Liver (tissue), 9 donors: ENCODE results near the gene COX7A2. TPM values are rescaled to one million over a fixed set of nuclear protein-coding genes. Genes with fewer than 3 reads are reported as not detected.

Source experiments
- DNase-seq: peaks from one replicate; pipeline ENCODE4 v3.0.0-alpha.2; 2017; ENCODE audit warnings: low spot score
- H3K27ac ChIP-seq, 2 donors: one replicate each; pipeline ENCODE4 v1.7.0; 2013; ENCODE audit warnings: inconsistent platforms in 2 of 2, low read length in 2 of 2, control low read depth in 1 of 2, low read depth in 1 of 2, mild to moderate bottlenecking in 1 of 2
- H3K27me3 ChIP-seq, 4 donors: one replicate each; pipeline versions ENCODE4 v1.6.1 to v1.7.0; 2013; ENCODE audit warnings: low read length in 3 of 4, inconsistent platforms in 1 of 4, mild to moderate bottlenecking in 1 of 4, moderate library complexity in 1 of 4; ENCODE audit not compliant: control insufficient read depth in 4 of 4, insufficient read depth in 4 of 4
- H3K36me3 ChIP-seq, 4 donors: one replicate each; pipeline versions ENCODE4 v1.6.1 to v1.7.0; 2013; ENCODE audit warnings: low read length in 3 of 4, mild to moderate bottlenecking in 3 of 4, low read depth in 1 of 4, moderate library complexity in 1 of 4; ENCODE audit not compliant: control insufficient read depth in 4 of 4, insufficient read depth in 3 of 4
- H3K4me1 ChIP-seq, 4 donors: one replicate each; pipeline versions ENCODE4 v1.6.1 to v1.7.0; 2013; ENCODE audit warnings: low read length in 3 of 4, mild to moderate bottlenecking in 3 of 4, moderate library complexity in 1 of 4; ENCODE audit not compliant: control insufficient read depth in 4 of 4, insufficient read depth in 4 of 4
- H3K4me3 ChIP-seq, 3 donors: one replicate each; pipeline versions ENCODE4 v1.6.1 to v1.7.0; 2013; ENCODE audit warnings: low read length in 3 of 3, control low read depth in 1 of 3, low read depth in 1 of 3, mild to moderate bottlenecking in 1 of 3
- H3K9ac ChIP-seq, 2 donors: one replicate each; pipeline ENCODE4 v1.7.0; 2013; ENCODE audit warnings: low read length in 2 of 2, mild to moderate bottlenecking in 2 of 2, moderate library complexity in 2 of 2, control low read depth in 1 of 2, low read depth in 1 of 2
- H3K9me3 ChIP-seq, 4 donors: one replicate each; pipeline versions ENCODE4 v1.6.1 to v1.7.0; 2013; ENCODE audit warnings: low read length in 3 of 4; ENCODE audit not compliant: control insufficient read depth in 4 of 4
- CTCF ChIP-seq: fragments of 150-350 bp; IDR thresholded peaks from 2 replicates; pipeline ENCODE4 v1.5.1; 2017; ENCODE audit warnings: improper control_type of control experiment, low read depth, low read length; ENCODE audit not compliant: missing input control
- EGR1 ChIP-seq, 2 donors: IDR thresholded peaks; 2 replicates each; pipeline ENCODE4 v1.6.1; 2016 to 2018; ENCODE audit warnings: antibody characterized with exemption in 2 of 2, low read depth in 2 of 2
- GABPA ChIP-seq, 2 donors: IDR thresholded peaks in 1 of 2; conservative IDR thresholded peaks in 1 of 2; 2 replicates each; pipeline ENCODE4 v1.6.1; 2016; ENCODE audit warnings: antibody characterized with exemption in 2 of 2, mild to moderate bottlenecking in 1 of 2, moderate library complexity in 1 of 2
- HNF4A ChIP-seq, 2 donors: conservative IDR thresholded peaks; 2 replicates each; pipeline ENCODE4 v1.6.1; 2016; ENCODE audit warnings: antibody characterized with exemption in 2 of 2, mild to moderate bottlenecking in 2 of 2
- HNF4G ChIP-seq: IDR thresholded peaks from 2 replicates; pipeline ENCODE4 v1.6.1; 2016; ENCODE audit warnings: antibody characterized with exemption
- JUND ChIP-seq, 2 donors: IDR thresholded peaks; 2 replicates each; pipeline ENCODE4 v1.6.1; 2016; ENCODE audit warnings: antibody characterized with exemption in 2 of 2
- MAX ChIP-seq: IDR thresholded peaks from 2 replicates; pipeline ENCODE4 v1.6.1; 2016; ENCODE audit warnings: antibody characterized with exemption
- RAD21 ChIP-seq, 2 donors: IDR thresholded peaks; 2 replicates each; pipeline ENCODE4 v1.6.1; 2016; ENCODE audit warnings: antibody characterized with exemption in 2 of 2, mild to moderate bottlenecking in 2 of 2
- REST ChIP-seq: IDR thresholded peaks from 2 replicates; pipeline ENCODE4 v1.6.1; 2016; ENCODE audit warnings: antibody characterized with exemption, mild to moderate bottlenecking
- RXRA ChIP-seq, 2 donors: IDR thresholded peaks; 2 replicates each; pipeline ENCODE4 v1.6.1; 2017 to 2018; ENCODE audit warnings: antibody characterized with exemption in 2 of 2, mild to moderate bottlenecking in 1 of 2
- TAF1 ChIP-seq: conservative IDR thresholded peaks from 2 replicates; pipeline ENCODE4 v1.6.1; 2016; ENCODE audit warnings: antibody characterized with exemption, mild to moderate bottlenecking
- ZBTB33 ChIP-seq: IDR thresholded peaks from 2 replicates; pipeline ENCODE4 v1.6.1; 2016; ENCODE audit warnings: antibody characterized with exemption
- WGBS: extraction: QIAGEN DNeasy Blood & Tissue Kit; methylation state at CpG from one replicate; pipeline ENCODE4 v1.1.7; 2013; 5-methylcytosine and 5-hydroxymethylcytosine counted together
- polyA plus RNA-seq, 2 donors: library from polyadenylated mRNA; stranded (reverse) in 1 of 2; unstranded in 1 of 2; fragments of 200-250 nt in 1 of 2; fragments of >200 nt in 1 of 2; fragmentation: Nextera tagmentation in 1 of 2; extraction: Ambion mirVana in 1 of 2; gene quantifications; one replicate each; pipeline versions ENCODE4 v1.2.1 to v1.2.3, GENCODE V29; 2013 to 2015
- total RNA-seq, 2 donors: library from RNA; depleted of rRNA; stranded (reverse); fragments of >200 nt; gene quantifications; one replicate each; pipeline ENCODE4 v1.2.3, GENCODE V29; 2014
- donor health status: healthy.
- donor health status: healthy.
- donor health status: healthy.
- donor health status: healthy.
- donor health status: healthy.

COX7A2 gene
- total and polyA plus RNA-seq, 4 donors, result 69.8 to 583 (median 289) TPM

- Histone ChIP-seq H3K4me1 (peaks cover 14 to 51% (median 32%) of the 10 kb centered on the region in 4 donors), H3K27me3 (peaks cover 0 to 18% (median 7%) of the 10 kb centered on the region in 4 donors), H3K27ac (no peak overlapping the region), H3K4me3 (no peak overlapping the region), H3K9me3 (no peaks in the 10 kb centered on the region), H3K36me3 (no peaks in the 10 kb centered on the region), H3K9ac (no peak overlapping the region)
- DNase-seq, result no peak
- 31% methylated on average over 7 of the region's 7 CpGs for WGBS
- TF ChIP-seq REST, result no peak
- TF ChIP-seq TAF1, result no peak
- no peak for TF ChIP-seq RAD21 (IDR thresholded peaks at IDR 0.05)
Measured at GRCh38 chr6:75209184-75209723, 34.3 kb downstream of the COX7A2 start.

GRCh38 chr6:75208298-75209183 lies 35.1 kb downstream of the COX7A2 start:
- 4% methylated on average over 33 of the region's 33 CpGs for WGBS
- TF ChIP-seq ZBTB33 (no peak), RAD21 (IDR thresholded peaks at IDR 0.05) (peak; percentile 95), CTCF (peak; percentile 88), EGR1 (IDR thresholded peaks at IDR 0.05; ENCODE audit: low read depth in 2 of 2) (no peak), HNF4G (no peak), MAX (no peak), HNF4A (conservative IDR thresholded peaks at IDR 0.05) (no peak), JUND (IDR thresholded peaks at IDR 0.05) (no peak), RXRA (IDR thresholded peaks at IDR 0.05) (no peak), GABPA (IDR thresholded peaks at IDR 0.05 in 1 of 2, conservative IDR thresholded peaks at IDR 0.05 in 1 of 2) (no peak)
- peaks cover 0 to 18% (median 7%) of the 10 kb centered on the region in 4 donors for H3K27me3 ChIP-seq
- H3K9ac ChIP-seq, result peak overlapping the region in 1 of 2 donors; percentile 1
- peak; percentile 83 for DNase-seq
- H3K9me3 ChIP-seq, result no peaks in the 10 kb centered on the region
- H3K4me3 ChIP-seq, result peak overlapping the region in 1 of 3 donors; percentile 48
- no peak overlapping the region for H3K27ac ChIP-seq
- H3K4me1 ChIP-seq, result peaks cover 14 to 51% (median 32%) of the 10 kb centered on the region in 4 donors
- H3K36me3 ChIP-seq, result no peaks in the 10 kb centered on the region
